GM13977 (cell line): ENCODE measurements around the gene GRID2.

Experiments used
- DNase-seq: peaks from one replicate; pipeline ENCODE4 v3.0.0; 2012; ENCODE audit warnings: low spot score
- CTCF ChIP-seq: IDR thresholded peaks from 2 replicates; pipeline ENCODE4 v1.5.1; 2012; ENCODE audit warnings: mild to moderate bottlenecking, control low read depth; ENCODE audit not compliant: insufficient read depth; ENCODE audit errors: extremely low read depth, missing control alignments
- in situ Hi-C: fragments of 300-500 bp; cut with MboI; formaldehyde crosslinking; loops from one replicate; pipeline ENCODE4 v1.12.0; 2022; ENCODE audit warnings: low sequenced_read_pairs, low pct_unique_long_range_greater_than_20kb, mixed read lengths, inconsistent platforms; ENCODE audit not compliant: unreplicated experiment

GRID2 gene

GRCh38 chr4:93018243-93018642 is 714.5 kb downstream of the GRID2 start:
- TF ChIP-seq CTCF, result no peak
- DNase-seq, result no peak
- in situ Hi-C loops, result no loop called here

GRCh38 chr4:93018806-93019205 is 715.0 kb downstream of the GRID2 start:
- DNase-seq, result no peak
- in situ Hi-C loops, result no loop called here

GRCh38 chr4:93029769-93030168 is 726.0 kb downstream of the GRID2 start:
- TF ChIP-seq CTCF, result no peak
- DNase-seq, result no peak
- in situ Hi-C loops, result no loop called here

More at GRCh38 chr4:93018806-93019205, 715.0 kb downstream of the GRID2 start:
- no peak for TF ChIP-seq CTCF

- no peak for DNase-seq
- no peak for TF ChIP-seq CTCF
- in situ Hi-C loops, result no loop called here
Observed at GRCh38 chr4:93030670-93031069, 726.9 kb downstream of the GRID2 start.

- in situ Hi-C loops, result no loop called here
- TF ChIP-seq CTCF, result no peak
- DNase-seq, result no peak
Observed at GRCh38 chr4:93031431-93032098, 727.8 kb downstream of the GRID2 start.

- in situ Hi-C loops, result no loop called here
- DNase-seq, result no peak
Observed at GRCh38 chr4:93042746-93043145, 739.0 kb downstream of the GRID2 start.

More at GRCh38 chr4:93042746-93043145, 739.0 kb downstream of the GRID2 start:
- TF ChIP-seq CTCF, result no peak
